MM.1S (cell line): ENCODE data around the gene ZNF808.

Experiments
- CTCF ChIP-seq: fragments of 300-600 bp; sonication (generic); IDR thresholded peaks from 2 replicates; pipeline ENCODE4 v1.5.1; 2016; ENCODE audit warnings: antibody characterized with exemption, low read length, mixed read lengths
- EZH2 ChIP-seq: fragments of 300-600 bp; sonication (generic); optimal IDR thresholded peaks from 2 replicates; pipeline ENCODE3; 2017; ENCODE audit warnings: low read depth, mild to moderate bottlenecking, antibody characterized with exemption, low read length, mixed read lengths
- EZH2phosphoT487 ChIP-seq: fragments of 300-600 bp; sonication (generic); IDR thresholded peaks from 2 replicates; pipeline ENCODE4 v1.6.1; 2018; ENCODE audit warnings: antibody characterized with exemption, low read length

GRCh38 chr19:52527134-52527955, at the start of gene ZNF808:
- peak; percentile 43 for TF ChIP-seq CTCF
- no peak for TF ChIP-seq EZH2
- no peak for TF ChIP-seq EZH2phosphoT487
